SJCRH30 (cell line): Measurements from ENCODE around the gene CYP24A1. TPM values are rescaled to one million over a fixed set of nuclear protein-coding genes. Genes with fewer than 3 reads are reported as not detected.
A peak's percentile ranks its signal among the peaks of the same experiment; 100 is the strongest.

ENCODE experiments used
- DNase-seq, 2 experiments: peaks; one replicate each; pipeline ENCODE4 v3.0.0-alpha.2; 2015 to 2020
- H3K27ac ChIP-seq: fragments of 250-450 bp; sonication (Bioruptor Pico); 2 replicates; pipeline ENCODE4 v1.5.1; 2020; ENCODE audit warnings: mild to moderate bottlenecking, moderate library complexity
- H3K27me3 ChIP-seq: fragments of 250-450 bp; sonication (Bioruptor Pico); 2 replicates; pipeline ENCODE4 v1.5.1; 2020; ENCODE audit warnings: mild to moderate bottlenecking, moderate library complexity
- H3K36me3 ChIP-seq: fragments of 250-450 bp; sonication (Bioruptor Pico); 2 replicates; pipeline ENCODE4 v1.5.1; 2020; ENCODE audit warnings: mild to moderate bottlenecking, moderate library complexity
- H3K4me1 ChIP-seq: fragments of 250-450 bp; sonication (Bioruptor Pico); 2 replicates; pipeline ENCODE4 v1.5.1; 2020; ENCODE audit warnings: mild to moderate bottlenecking, moderate library complexity
- H3K4me3 ChIP-seq: fragments of 250-450 bp; sonication (Bioruptor Pico); 2 replicates; pipeline ENCODE4 v1.5.1; 2020; ENCODE audit warnings: mild to moderate bottlenecking, moderate library complexity
- H3K9me3 ChIP-seq: fragments of 250-450 bp; sonication (Bioruptor Pico); replicated peaks from 2 replicates; pipeline ENCODE4 v1.5.1; 2020; ENCODE audit warnings: mild to moderate bottlenecking, moderate library complexity
- total RNA-seq: library from RNA; depleted of rRNA; stranded (reverse); fragments of >200 nt; shearing (Covaris generic); gene quantifications from 2 replicates; pipeline ENCODE4 v1.2.3, GENCODE V29; 2014

Gene CYP24A1
- total RNA-seq, 1 experiment from 2014 or later, result not detected

GRCh38 chr20:54208548-54209176, 34.9 kb upstream of the CYP24A1 start:
- Histone ChIP-seq H3K4me1 (peaks cover 20% of the 10 kb centered on the region), H3K4me3 (peak overlapping the region; percentile 89), H3K9me3 (0 out of 2 replicates have a peak, but pooled peaks cover 3% of the 10 kb centered on the region), H3K36me3 (no peaks in the 10 kb centered on the region), H3K27ac (peak overlapping the region; percentile 99), H3K27me3 (no peaks in the 10 kb centered on the region)
- DNase-seq, result peak; percentile 32 to 55

GRCh38 chr20:54207743-54208547, 34.2 kb upstream of the CYP24A1 start, which contains the start of gene PFDN4:
PFDN4 (plus strand) TSS chr20:54208087; CDS start chr20:54208101, 14 bp downstream.
- Histone ChIP-seq H3K4me1 (peaks cover 14% of the 10 kb centered on the region), H3K27ac (peak within 1 kb of the TSS; percentile 99), H3K27me3 (no peaks in the 10 kb centered on the region), H3K9me3 (0 out of 2 replicates have a peak, but pooled peaks cover 3% of the 10 kb centered on the region), H3K4me3 (peak within 1 kb of the TSS; percentile 89), H3K36me3 (no peaks in the 10 kb centered on the region)
- DNase-seq, result peak; percentile 92 to 96

GRCh38 chr20:54207053-54207742, 33.4 kb upstream of the CYP24A1 start:
- no peak for DNase-seq
- Histone ChIP-seq H3K27ac (peak overlapping the region; percentile 99), H3K36me3 (no peaks in the 10 kb centered on the region), H3K27me3 (no peaks in the 10 kb centered on the region), H3K9me3 (0 out of 2 replicates have a peak, but pooled peaks cover 3% of the 10 kb centered on the region), H3K4me1 (peaks cover 6% of the 10 kb centered on the region), H3K4me3 (peak overlapping the region; percentile 89)

GRCh38 chr20:54205450-54205849, 31.7 kb upstream of the CYP24A1 start:
- H3K9me3 ChIP-seq, result 0 out of 2 replicates have a peak, but pooled peaks cover 3% of the 10 kb centered on the region
- no peaks in the 10 kb centered on the region; the same call in 1 of the 2 replicates for H3K27me3 ChIP-seq

GRCh38 chr20:54204481-54204880, 30.7 kb upstream of the CYP24A1 start:
- peaks cover 5% of the 10 kb centered on the region; the same call in 1 of the 2 replicates for H3K4me1 ChIP-seq
- H3K36me3 ChIP-seq, result no peaks in the 10 kb centered on the region
- no peak overlapping the region for H3K4me3 ChIP-seq
- no peak for DNase-seq
- no peaks in the 10 kb centered on the region; the same call in 1 of the 2 replicates for H3K27me3 ChIP-seq
- H3K9me3 ChIP-seq, result 0 out of 2 replicates have a peak, but pooled peaks cover 3% of the 10 kb centered on the region
- H3K27ac ChIP-seq, result no peak overlapping the region

More at GRCh38 chr20:54205450-54205849, 31.7 kb upstream of the CYP24A1 start:
- H3K27ac ChIP-seq, result no peak overlapping the region
- H3K36me3 ChIP-seq, result no peaks in the 10 kb centered on the region
- H3K4me3 ChIP-seq, result no peak overlapping the region
- no peak for DNase-seq
- H3K4me1 ChIP-seq, result peaks cover 6% of the 10 kb centered on the region; the same call in 1 of the 2 replicates

- H3K27ac ChIP-seq, result no peak overlapping the region
- H3K4me1 ChIP-seq, result peaks cover 1% of the 10 kb centered on the region; the same call in 1 of the 2 replicates
- no peak overlapping the region for H3K4me3 ChIP-seq
- H3K36me3 ChIP-seq, result no peaks in the 10 kb centered on the region
- 0 out of 2 replicates have a peak, but pooled peaks cover 3% of the 10 kb centered on the region for H3K9me3 ChIP-seq
- H3K27me3 ChIP-seq, result no peaks in the 10 kb centered on the region; the same call in 1 of the 2 replicates
- no peak for DNase-seq
Observed at GRCh38 chr20:54204063-54204462, 30.3 kb upstream of the CYP24A1 start.

- Histone ChIP-seq H3K27ac (no peak overlapping the region), H3K4me3 (no peak overlapping the region), H3K27me3 (no peaks in the 10 kb centered on the region; the same call in 1 of the 2 replicates), H3K9me3 (0 out of 2 replicates have a peak, but pooled peaks cover 3% of the 10 kb centered on the region), H3K36me3 (no peaks in the 10 kb centered on the region), H3K4me1 (no peaks in the 10 kb centered on the region)
- DNase-seq, result no peak
Observed at GRCh38 chr20:54203281-54203680, 29.5 kb upstream of the CYP24A1 start.

- H3K27me3 ChIP-seq, result no peaks in the 10 kb centered on the region; the same call in 1 of the 2 replicates
- no peaks in the 10 kb centered on the region for H3K9me3 ChIP-seq
- no peak overlapping the region for H3K4me3 ChIP-seq
- DNase-seq, result no peak
- no peak overlapping the region for H3K27ac ChIP-seq
- no peaks in the 10 kb centered on the region for H3K4me1 ChIP-seq
- no peaks in the 10 kb centered on the region for H3K36me3 ChIP-seq
Observed at GRCh38 chr20:54201268-54201846, 27.6 kb upstream of the CYP24A1 start.

- H3K4me3 ChIP-seq, result no peak overlapping the region
- no peaks in the 10 kb centered on the region for H3K9me3 ChIP-seq
- no peaks in the 10 kb centered on the region for H3K4me1 ChIP-seq
- H3K27me3 ChIP-seq, result no peaks in the 10 kb centered on the region; the same call in 1 of the 2 replicates
- H3K27ac ChIP-seq, result no peak overlapping the region
- no peak for DNase-seq
- H3K36me3 ChIP-seq, result no peaks in the 10 kb centered on the region
Observed at GRCh38 chr20:54200487-54201267, 26.9 kb upstream of the CYP24A1 start.

- Histone ChIP-seq H3K27ac (no peak overlapping the region), H3K4me1 (no peaks in the 10 kb centered on the region), H3K36me3 (no peaks in the 10 kb centered on the region), H3K4me3 (no peak overlapping the region), H3K27me3 (no peaks in the 10 kb centered on the region; the same call in 1 of the 2 replicates), H3K9me3 (no peaks in the 10 kb centered on the region)
- peak; percentile 63 to 89 for DNase-seq
Observed at GRCh38 chr20:54199721-54200176, 26.0 kb upstream of the CYP24A1 start.

GRCh38 chr20:54199283-54199682, 25.5 kb upstream of the CYP24A1 start:
- Histone ChIP-seq H3K27ac (no peak overlapping the region), H3K4me3 (no peak overlapping the region), H3K4me1 (no peaks in the 10 kb centered on the region), H3K27me3 (no peaks in the 10 kb centered on the region; the same call in 1 of the 2 replicates), H3K9me3 (no peaks in the 10 kb centered on the region), H3K36me3 (no peaks in the 10 kb centered on the region)
- no peak for DNase-seq

GRCh38 chr20:54197621-54198604, 24.1 kb upstream of the CYP24A1 start:
- Histone ChIP-seq H3K4me1 (no peaks in the 10 kb centered on the region), H3K27ac (no peak overlapping the region), H3K9me3 (no peaks in the 10 kb centered on the region), H3K36me3 (no peaks in the 10 kb centered on the region), H3K4me3 (no peak overlapping the region), H3K27me3 (no peaks in the 10 kb centered on the region; the same call in 1 of the 2 replicates)
- DNase-seq, result peak in 1 of 2 experiments; percentile 44
